ENCODE results near the gene GPR39.

- TF ChIP-seq CTCF (IDR thresholded peaks at IDR 0.05), result peak in 4 of 6 experiments; percentile 9 to 68 (median 42)
- no peak for TF ChIP-seq POLR2A (IDR thresholded peaks at IDR 0.05)
These were observed 234.8 kb downstream of the GPR39 start for GRCh38 chr2:132651115-132652045.

All from adrenal gland (tissue), 5 donors.